ENCODE results near the gene DNAAF2.

DNAAF2 gene

GRCh38 chr14:49598485-49599300 is 36.4 kb downstream of the DNAAF2 start, which contains the start of gene LRR1:
Gene LRR1, plus strand, starts transcription at chr14:49598940. Its CDS starts 81 bp downstream, at chr14:49599021.
- CTCF ChIA-PET = interaction anchor here (0.9 to 1.7 kb wide), 3 partner anchors 9 to 264 kb away, joined by 3 to 10 read pairs (median 3); partner anchors contain the start of gene RPS29
- DNase-seq (ENCODE audit: low read depth, low spot score) = no peak
- H3K4me3 ChIP-seq (ENCODE audit: low read depth, low read length) = peak within 1 kb of the TSS; percentile 96
- POLR2A ChIA-PET = interaction anchor here (0.6 to 2.2 kb wide), 4 partner anchors 10 to 22 kb away, joined by 3 to 19 read pairs (median 6); partner anchors contain the start of genes MGAT2, RPL36AL and RPS29
- no peak for TF ChIP-seq CTCF (IDR thresholded peaks at IDR 0.05; ENCODE audit: insufficient read depth, low read length, missing control alignments)

GRCh38 chr14:49598189-49598484 is 36.9 kb downstream of the DNAAF2 start:
- ChIA-PET CTCF (interaction anchor here (1.7 kb wide), 1 partner anchor 11 kb away, joined by 10 read pairs; the partner anchor contains the start of gene RPS29), POLR2A (interaction anchor here (0.7 to 2.2 kb wide), 2 partner anchors 12 to 22 kb away, joined by 5 to 19 read pairs; partner anchors contain the start of genes MGAT2, RPL36AL and RPS29)
- no peak for DNase-seq (ENCODE audit: low read depth, low spot score)
- TF ChIP-seq CTCF (IDR thresholded peaks at IDR 0.05; ENCODE audit: insufficient read depth, low read length, missing control alignments) = no peak
- peak overlapping the region; percentile 96 for H3K4me3 ChIP-seq (ENCODE audit: low read depth, low read length)

- POLR2A ChIA-PET = interaction anchor here (0.6 kb wide), 1 partner anchor 14 kb away, joined by 3 read pairs; no protein-coding TSS in a partner anchor
- no peak for TF ChIP-seq CTCF (IDR thresholded peaks at IDR 0.05; ENCODE audit: insufficient read depth, low read length, missing control alignments)
- no peak for DNase-seq (ENCODE audit: low read depth, low spot score)
- CTCF ChIA-PET = interaction anchor here (1.1 to 2.2 kb wide), 3 partner anchors 8 to 133 kb away, joined by 3 to 14 read pairs (median 6); partner anchors contain the start of gene RPS29
- no peak overlapping the region for H3K4me3 ChIP-seq (ENCODE audit: low read depth, low read length)
Measured at GRCh38 chr14:49594347-49595091, 40.5 kb downstream of the DNAAF2 start.

GRCh38 chr14:49593016-49593415 is 42.0 kb downstream of the DNAAF2 start:
- CTCF ChIA-PET = no interaction called here
- POLR2A ChIA-PET = no interaction called here
- no peak overlapping the region for H3K4me3 ChIP-seq (ENCODE audit: low read depth, low read length)
- DNase-seq (ENCODE audit: low read depth, low spot score) = peak; percentile 51
- no peak for TF ChIP-seq CTCF (IDR thresholded peaks at IDR 0.05; ENCODE audit: insufficient read depth, low read length, missing control alignments)

- no peak for DNase-seq (ENCODE audit: low read depth, low spot score)
- ChIA-PET CTCF (no interaction called here), POLR2A (no interaction called here)
- H3K4me3 ChIP-seq (ENCODE audit: low read depth, low read length) = no peak overlapping the region
- TF ChIP-seq CTCF (IDR thresholded peaks at IDR 0.05; ENCODE audit: insufficient read depth, low read length, missing control alignments) = no peak
Measured at GRCh38 chr14:49589387-49589786, 45.7 kb downstream of the DNAAF2 start.

All from AG04449 (cell line).